Hematopoietic multipotent progenitor cell treated with erythropoietin and hydrocortisone succinate and interleukin-3 and kit ligand, for 15 days (in vitro differentiated cells): ENCODE measurements around the gene EFHC2.

Experiments
- DNase-seq: peaks from one replicate; pipeline ENCODE4 v3.0.0-alpha.2; 2015; ENCODE audit warnings: low spot score

EFHC2 gene

DNA sequence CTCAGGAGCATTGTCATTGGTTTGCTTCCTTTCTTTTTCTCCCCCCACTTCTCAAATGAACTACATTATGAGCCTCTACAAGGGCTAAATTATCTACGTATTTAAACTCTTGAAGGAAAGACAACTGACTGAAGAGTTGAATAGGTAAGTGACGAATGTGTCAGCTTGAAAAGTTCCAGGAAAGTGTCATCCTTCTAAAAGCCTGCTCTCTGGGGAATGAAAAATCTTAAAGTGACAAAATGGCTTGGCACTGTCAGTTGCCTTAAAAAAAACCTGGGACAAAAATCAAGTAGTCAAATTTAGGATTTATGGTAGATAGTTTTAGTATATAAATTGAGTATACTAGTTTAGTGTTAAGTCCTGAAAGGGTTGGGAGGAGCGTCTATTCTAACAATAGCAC lies 196.3 kb downstream of the EFHC2 start:
- DNase-seq: no peak

DNA sequence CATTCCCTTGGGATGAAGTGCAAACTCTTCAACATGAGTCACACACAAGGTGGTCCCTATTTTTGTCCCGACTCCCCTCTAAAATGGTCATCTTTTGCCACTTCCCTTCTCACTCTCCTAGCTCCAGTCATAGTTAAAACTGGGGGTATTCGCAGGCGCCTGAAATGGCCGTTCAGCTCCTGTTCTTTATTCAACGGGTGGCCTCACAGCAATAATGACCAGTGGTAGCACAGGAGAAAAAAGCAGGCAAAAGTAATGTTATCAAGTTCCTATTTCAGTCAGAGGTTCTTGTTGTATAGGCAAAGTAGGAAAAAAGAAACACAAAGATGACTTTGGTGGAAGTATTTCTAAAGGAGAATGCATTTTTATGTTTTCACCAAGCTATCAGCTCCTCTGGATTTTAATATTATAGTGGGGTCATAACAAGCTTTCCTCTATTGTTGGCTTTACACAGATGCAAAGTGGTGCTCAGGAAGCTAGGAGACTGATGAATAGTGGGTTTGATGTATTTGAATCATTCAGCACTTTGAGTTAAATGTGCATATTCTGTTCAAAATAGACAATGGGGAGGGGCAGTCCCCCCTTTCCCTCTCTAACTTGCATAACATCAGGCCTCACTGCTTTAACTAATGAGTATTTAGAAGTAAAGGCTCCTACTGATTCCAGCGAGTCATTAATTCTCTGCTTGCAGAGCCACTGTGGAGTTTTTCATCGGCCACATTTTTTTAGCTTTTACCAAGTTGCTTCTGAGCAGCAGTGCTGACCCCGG lies 199.1 kb downstream of the EFHC2 start:
- no peak for DNase-seq

DNA sequence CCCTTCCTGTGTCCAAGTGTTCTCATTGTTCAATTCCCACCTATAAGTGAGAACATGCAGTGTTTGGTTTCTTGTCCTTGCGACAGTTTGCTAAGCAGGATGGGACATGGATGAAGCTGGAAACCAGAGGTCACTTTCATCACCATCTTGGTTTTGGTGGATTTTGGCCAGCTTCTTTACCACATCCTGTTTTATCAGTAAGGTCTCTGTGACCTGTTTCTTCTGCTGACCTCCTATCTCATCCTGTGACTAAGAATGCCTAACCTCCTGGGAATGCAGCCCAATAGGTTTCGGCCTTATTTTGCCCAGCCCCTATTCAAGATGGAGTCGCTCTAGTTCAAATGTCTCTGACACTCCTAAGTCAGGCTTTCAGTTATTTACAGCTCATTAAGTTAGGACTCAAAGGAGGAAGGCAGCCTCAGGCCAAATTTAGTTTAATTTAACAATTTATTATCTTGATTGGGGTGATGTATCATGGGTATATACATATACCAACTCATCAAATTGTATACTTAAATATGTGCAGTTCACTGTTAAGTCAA lies 200.3 kb downstream of the EFHC2 start:
- no peak for DNase-seq

DNA sequence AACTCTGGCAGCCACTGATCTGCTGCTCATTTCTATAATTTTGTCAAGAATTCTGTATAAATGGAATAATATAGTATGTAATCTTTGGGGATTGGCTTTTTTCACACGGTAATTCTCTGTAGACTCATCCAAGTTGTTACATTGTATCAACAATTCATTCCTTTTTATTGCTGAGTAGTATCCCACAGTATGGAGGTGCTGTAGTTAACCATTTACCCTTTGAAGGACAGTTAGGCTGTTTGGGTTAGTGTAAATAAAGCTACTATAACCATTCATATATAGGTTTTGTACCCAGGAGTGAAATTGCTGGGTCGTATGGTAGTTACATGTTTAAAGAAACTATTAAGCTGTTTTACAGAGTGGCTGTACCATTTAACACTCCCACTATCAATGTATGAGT lies 213.3 kb downstream of the EFHC2 start:
- DNase-seq: no peak

DNA sequence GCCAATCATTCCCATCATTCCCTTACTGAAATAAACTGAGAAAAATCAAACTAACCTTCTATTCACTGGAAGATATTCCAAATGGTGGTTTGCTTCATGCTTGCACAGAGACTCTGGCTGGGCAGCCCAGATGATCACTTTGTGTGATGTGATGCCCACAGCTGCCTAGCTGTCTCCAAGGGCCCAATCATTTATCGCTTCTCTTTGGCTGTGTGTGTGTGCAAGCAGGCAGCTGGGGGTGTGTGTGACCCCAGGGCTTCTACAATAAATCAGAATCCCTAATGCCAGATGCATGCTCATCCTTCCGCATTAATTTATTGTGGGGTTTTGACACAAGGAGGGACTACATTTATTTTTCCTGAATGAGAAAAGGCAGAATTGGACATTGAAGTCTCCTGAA lies 230.1 kb downstream of the EFHC2 start:
- DNase-seq: no peak

DNA sequence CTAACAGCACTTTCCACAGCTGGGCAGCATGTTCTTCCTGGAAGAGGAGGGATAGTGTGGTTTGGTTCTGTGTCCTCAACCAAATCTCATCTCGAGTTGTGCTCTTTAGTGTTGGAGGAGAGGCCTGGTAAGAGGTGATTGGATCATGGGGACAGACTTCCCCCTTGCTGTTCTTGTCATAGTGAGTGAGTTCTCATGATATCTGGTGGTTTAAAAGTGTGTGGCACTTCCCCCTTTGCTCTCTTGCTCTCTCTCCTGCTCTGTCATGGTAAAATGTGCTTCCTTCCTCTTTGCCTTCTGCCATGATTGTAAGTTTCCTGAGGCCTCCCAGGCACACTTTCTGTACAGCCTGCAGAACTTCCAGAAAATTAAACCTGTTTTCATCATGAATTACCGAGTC lies 236.6 kb downstream of the EFHC2 start:
- DNase-seq: no peak

DNA sequence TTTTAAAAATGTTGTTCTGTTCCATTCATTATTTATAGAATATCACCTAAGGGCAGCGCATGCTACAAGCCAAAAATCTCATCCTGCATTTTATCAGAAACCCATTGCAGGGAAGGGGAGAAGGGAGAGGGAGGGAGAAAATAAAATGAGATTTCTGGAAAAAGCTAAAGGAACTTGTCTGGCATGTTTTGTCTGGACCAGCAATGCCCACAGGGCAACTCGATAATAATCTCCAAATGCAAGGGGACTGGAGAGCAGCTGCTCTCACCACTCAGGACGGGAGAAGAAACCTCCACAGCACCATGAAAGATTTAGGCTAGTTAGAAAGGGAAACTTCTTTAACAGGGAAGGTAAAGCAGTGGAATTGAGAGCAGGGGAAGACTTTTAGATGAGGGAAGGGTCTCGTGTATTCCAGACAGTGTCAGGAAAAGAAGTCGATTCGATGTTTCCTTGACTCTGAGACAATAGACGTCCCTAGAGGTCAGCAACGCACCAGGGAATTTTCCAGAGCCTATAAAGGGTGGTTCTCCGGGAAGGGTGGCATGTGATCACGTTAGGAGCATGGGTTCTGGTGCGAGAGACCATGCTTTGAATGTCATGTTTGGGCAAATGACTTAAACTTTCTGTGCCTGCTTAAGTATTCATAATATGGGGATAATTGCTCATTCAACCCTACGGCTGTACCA lies 238.1 kb downstream of the EFHC2 start:
- DNase-seq: no peak

DNA sequence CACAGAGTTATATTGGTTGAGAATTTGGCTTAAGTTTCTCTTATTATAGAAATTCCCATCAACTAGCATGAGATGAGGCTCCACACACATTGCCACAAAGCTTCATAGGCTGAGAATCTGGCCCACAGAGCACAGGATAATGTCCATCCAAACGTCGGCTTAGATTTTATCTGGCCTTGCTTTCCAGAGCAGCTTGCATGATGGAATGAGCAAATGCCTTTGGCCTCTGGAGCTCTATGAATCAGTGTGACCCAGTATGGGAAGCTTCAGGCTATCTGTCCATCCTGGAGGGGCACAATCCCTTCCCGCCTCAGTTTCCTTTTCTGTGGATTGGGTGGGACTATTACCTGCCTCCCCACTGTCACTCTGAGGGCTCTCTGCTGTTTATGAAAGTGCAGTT lies 238.8 kb downstream of the EFHC2 start:
- no peak for DNase-seq

DNA sequence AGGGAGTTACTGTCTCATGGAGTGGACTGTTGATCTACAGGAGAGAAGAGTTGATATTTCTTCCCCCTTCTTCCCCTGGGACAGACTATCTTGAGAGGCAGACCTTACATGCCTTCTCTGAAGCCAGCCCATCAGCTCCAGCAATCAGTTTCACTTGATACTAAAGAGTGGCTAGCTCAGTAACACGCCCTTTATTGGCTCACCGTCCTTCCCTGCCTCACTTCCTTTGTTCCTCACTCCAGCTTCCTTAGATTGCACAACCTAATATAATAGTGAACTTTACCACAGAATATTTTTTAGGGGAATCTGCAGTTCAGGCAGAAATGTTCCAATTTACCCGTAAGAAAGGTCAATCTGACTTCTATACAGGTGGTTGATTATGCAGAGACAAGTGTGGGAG lies 242.2 kb downstream of the EFHC2 start:
- DNase-seq: no peak

DNA sequence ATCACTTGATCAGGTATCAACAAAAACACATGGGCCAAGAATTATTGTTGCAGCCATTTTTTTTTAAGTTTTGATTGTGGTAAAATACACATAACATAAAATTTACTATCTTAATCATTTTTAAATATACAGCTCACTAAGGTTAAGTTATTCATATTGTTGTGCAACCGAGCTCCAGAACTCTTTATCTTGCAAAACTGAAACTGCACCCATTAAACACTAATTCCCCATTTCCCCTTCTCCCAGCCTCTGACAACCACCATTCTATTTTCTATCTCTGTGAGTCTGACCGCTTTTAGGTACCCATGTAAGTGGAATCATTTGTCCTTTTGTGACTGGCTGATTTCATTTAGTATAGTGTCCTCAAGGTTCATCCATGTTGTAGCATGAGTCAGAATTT lies 244.1 kb downstream of the EFHC2 start:
- no peak for DNase-seq
